Neural progenitor cell (in vitro differentiated cells): ENCODE measurements around the gene RPS26.

ENCODE experiments used
- EZH2 ChIP-seq: fragments of 200-600 bp; sonication (generic); IDR thresholded peaks from 2 replicates; pipeline ENCODE4 v1.6.1; 2017; ENCODE audit warnings: antibody characterized with exemption, mild to moderate bottlenecking, moderate library complexity
- EZH2phosphoT487 ChIP-seq: fragments of 200-600 bp; sonication (generic); IDR thresholded peaks from 2 replicates; pipeline ENCODE4 v1.6.1; 2017; ENCODE audit warnings: antibody characterized with exemption
- TF ChIP-seq, protein P1 (sequence below): fragments of 200-600 bp; sonication (generic); IDR thresholded peaks from 2 replicates; pipeline ENCODE4 v1.5.1; 2017; ENCODE audit warnings: antibody characterized with exemption, mild to moderate bottlenecking

- TF ChIP-seq, protein P1, sequence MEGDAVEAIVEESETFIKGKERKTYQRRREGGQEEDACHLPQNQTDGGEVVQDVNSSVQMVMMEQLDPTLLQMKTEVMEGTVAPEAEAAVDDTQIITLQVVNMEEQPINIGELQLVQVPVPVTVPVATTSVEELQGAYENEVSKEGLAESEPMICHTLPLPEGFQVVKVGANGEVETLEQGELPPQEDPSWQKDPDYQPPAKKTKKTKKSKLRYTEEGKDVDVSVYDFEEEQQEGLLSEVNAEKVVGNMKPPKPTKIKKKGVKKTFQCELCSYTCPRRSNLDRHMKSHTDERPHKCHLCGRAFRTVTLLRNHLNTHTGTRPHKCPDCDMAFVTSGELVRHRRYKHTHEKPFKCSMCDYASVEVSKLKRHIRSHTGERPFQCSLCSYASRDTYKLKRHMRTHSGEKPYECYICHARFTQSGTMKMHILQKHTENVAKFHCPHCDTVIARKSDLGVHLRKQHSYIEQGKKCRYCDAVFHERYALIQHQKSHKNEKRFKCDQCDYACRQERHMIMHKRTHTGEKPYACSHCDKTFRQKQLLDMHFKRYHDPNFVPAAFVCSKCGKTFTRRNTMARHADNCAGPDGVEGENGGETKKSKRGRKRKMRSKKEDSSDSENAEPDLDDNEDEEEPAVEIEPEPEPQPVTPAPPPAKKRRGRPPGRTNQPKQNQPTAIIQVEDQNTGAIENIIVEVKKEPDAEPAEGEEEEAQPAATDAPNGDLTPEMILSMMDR = no peak
- TF ChIP-seq EZH2 = no peak
- no peak for TF ChIP-seq EZH2phosphoT487
These were observed 7.0 kb upstream of the RPS26 start for GRCh38 chr12:56034586-56035332.
